ENCODE measurements around the gene KIAA1210. TPM values are rescaled to one million over a fixed set of nuclear protein-coding genes. Genes with fewer than 3 reads are reported as not detected.

KIAA1210 gene
- total and polyA plus RNA-seq, 4 donors, result 0.20 TPM; not detected in 3

DNA sequence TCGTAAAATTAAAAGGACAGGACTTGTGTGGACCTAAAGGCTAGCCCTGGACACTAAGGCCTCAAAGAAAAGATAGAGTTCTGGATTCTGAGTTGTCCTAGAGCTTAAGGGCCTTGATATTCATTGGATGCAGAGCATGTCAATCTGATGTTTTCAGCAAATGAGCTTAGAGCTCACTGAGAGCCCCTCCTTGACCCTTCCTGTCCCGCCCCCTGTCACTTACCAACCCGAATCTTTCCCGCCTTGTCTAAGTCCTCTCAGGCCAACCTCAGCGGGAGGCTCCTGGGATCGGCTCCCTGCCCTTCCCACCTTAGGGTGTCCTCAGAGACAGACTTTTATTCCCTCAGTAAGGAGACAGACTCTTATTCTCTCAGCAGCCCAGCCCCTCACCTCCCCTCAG is 54.9 kb downstream of the KIAA1210 start, which contains the start of gene CT47C1:
Gene CT47C1 (plus strand): TSS at position 250 of the 400 bp plus-strand sequence. CDS start 233 bp downstream, outside the sequence.
- TF ChIP-seq, protein P1, sequence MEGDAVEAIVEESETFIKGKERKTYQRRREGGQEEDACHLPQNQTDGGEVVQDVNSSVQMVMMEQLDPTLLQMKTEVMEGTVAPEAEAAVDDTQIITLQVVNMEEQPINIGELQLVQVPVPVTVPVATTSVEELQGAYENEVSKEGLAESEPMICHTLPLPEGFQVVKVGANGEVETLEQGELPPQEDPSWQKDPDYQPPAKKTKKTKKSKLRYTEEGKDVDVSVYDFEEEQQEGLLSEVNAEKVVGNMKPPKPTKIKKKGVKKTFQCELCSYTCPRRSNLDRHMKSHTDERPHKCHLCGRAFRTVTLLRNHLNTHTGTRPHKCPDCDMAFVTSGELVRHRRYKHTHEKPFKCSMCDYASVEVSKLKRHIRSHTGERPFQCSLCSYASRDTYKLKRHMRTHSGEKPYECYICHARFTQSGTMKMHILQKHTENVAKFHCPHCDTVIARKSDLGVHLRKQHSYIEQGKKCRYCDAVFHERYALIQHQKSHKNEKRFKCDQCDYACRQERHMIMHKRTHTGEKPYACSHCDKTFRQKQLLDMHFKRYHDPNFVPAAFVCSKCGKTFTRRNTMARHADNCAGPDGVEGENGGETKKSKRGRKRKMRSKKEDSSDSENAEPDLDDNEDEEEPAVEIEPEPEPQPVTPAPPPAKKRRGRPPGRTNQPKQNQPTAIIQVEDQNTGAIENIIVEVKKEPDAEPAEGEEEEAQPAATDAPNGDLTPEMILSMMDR (IDR thresholded peaks at IDR 0.05; ENCODE audit: control extremely low read depth, extremely low read depth), result no peak
- 86 to 99% methylated on average over 6 of the region's 6 CpGs for WGBS, 2 donors

DNA sequence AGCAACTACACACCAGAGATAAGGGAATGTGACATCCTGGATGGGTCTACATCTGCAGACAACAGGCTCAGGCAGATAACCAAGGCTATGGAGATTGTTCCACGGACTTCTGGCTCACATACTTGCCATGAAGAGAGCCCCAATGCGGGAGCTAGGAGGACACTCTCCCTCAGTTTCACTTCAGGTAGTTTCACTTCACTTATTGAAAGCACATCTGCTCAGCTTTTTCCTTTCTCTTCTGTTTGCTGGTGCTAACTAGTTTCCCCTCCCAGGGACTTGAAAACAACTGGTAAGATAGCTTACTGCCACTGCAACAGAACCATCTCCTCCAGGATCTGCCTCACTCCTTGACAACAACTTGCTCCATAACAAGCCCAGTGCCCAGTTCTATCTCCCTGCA is 56.2 kb downstream of the KIAA1210 start:
- ATAC-seq (ENCODE audit: insufficient read depth, low FRiP score) (no peak), DNase-seq (no peak)
- Histone ChIP-seq H3K27ac (ENCODE audit: low read depth in 1 of 2, low read length in 1 of 2) (no peak overlapping the region), H3K27me3 (ENCODE audit: control insufficient read depth in 3 of 3, insufficient read depth in 3 of 3, low read length in 2 of 3) (no peaks in the 10 kb centered on the region), H3K9me3 (ENCODE audit: control insufficient read depth in 4 of 4, insufficient read depth in 3 of 4, low read length in 3 of 4) (peaks cover 0 to 6% (median 0%) of the 10 kb centered on the region in 4 donors), H3K4me1 (ENCODE audit: control insufficient read depth in 5 of 5, insufficient read depth in 5 of 5, low read length in 5 of 5) (no peaks in the 10 kb centered on the region), H3K9ac (ENCODE audit: insufficient read depth in 1 of 2, low read length in 2 of 2) (no peak overlapping the region), H3K36me3 (ENCODE audit: control insufficient read depth in 4 of 4, insufficient read depth in 4 of 4, low read length in 4 of 4) (no peaks in the 10 kb centered on the region), H3K4me3 (no peak overlapping the region)
- 58 to 86% methylated on average over 2 of the region's 2 CpGs for WGBS, 2 donors
- TF ChIP-seq, protein P1 (IDR thresholded peaks at IDR 0.05; ENCODE audit: control extremely low read depth, extremely low read depth), result no peak

More for the DNA sequence above, 54.9 kb downstream of the KIAA1210 start, which contains the start of gene CT47C1:
- no peak for ATAC-seq (ENCODE audit: insufficient read depth, low FRiP score)
- DNase-seq, result no peak
- Histone ChIP-seq H3K27me3 (ENCODE audit: control insufficient read depth in 3 of 3, insufficient read depth in 3 of 3, low read length in 2 of 3) (no peaks in the 10 kb centered on the region), H3K4me3 (no peak within 1 kb of the TSS), H3K27ac (ENCODE audit: low read depth in 1 of 2, low read length in 1 of 2) (no peak within 1 kb of the TSS), H3K4me1 (ENCODE audit: control insufficient read depth in 5 of 5, insufficient read depth in 5 of 5, low read length in 5 of 5) (no peaks in the 10 kb centered on the region), H3K36me3 (ENCODE audit: control insufficient read depth in 4 of 4, insufficient read depth in 4 of 4, low read length in 4 of 4) (no peaks in the 10 kb centered on the region), H3K9me3 (ENCODE audit: control insufficient read depth in 4 of 4, insufficient read depth in 3 of 4, low read length in 3 of 4) (peaks cover 0 to 6% (median 0%) of the 10 kb centered on the region in 4 donors), H3K9ac (ENCODE audit: insufficient read depth in 1 of 2, low read length in 2 of 2) (no peak within 1 kb of the TSS)

DNA sequence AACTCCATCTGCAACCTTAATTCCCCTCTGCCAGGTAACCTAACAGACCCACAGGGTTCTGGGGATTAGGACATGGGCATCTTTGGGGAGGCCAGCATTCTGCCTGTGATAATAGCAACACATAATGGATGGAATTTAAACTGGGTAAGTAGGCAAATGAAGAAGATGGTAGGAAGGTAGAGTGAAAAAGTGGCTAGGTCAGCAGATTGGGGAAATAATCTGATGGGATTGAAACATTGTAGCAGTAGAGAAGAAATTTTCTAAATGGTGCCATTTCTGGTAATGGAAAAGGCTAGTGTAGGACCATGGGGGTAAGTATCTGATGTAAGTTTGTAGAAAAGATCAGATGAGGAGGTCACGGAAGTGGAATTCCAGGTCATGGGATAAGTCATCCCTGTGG is 57.9 kb downstream of the KIAA1210 start:
- Histone ChIP-seq H3K4me1 (ENCODE audit: control insufficient read depth in 5 of 5, insufficient read depth in 5 of 5, low read length in 5 of 5) (no peaks in the 10 kb centered on the region), H3K27ac (ENCODE audit: low read depth in 1 of 2, low read length in 1 of 2) (no peak overlapping the region), H3K9me3 (ENCODE audit: control insufficient read depth in 4 of 4, insufficient read depth in 3 of 4, low read length in 3 of 4) (peaks cover 0 to 6% (median 0%) of the 10 kb centered on the region in 4 donors), H3K27me3 (ENCODE audit: control insufficient read depth in 3 of 3, insufficient read depth in 3 of 3, low read length in 2 of 3) (no peaks in the 10 kb centered on the region), H3K4me3 (no peak overlapping the region), H3K36me3 (ENCODE audit: control insufficient read depth in 4 of 4, insufficient read depth in 4 of 4, low read length in 4 of 4) (no peaks in the 10 kb centered on the region), H3K9ac (ENCODE audit: insufficient read depth in 1 of 2, low read length in 2 of 2) (no peak overlapping the region)
- TF ChIP-seq, protein P1 (IDR thresholded peaks at IDR 0.05; ENCODE audit: control extremely low read depth, extremely low read depth), result no peak
- DNase-seq, result no peak
- no peak for ATAC-seq (ENCODE audit: insufficient read depth, low FRiP score)
- WGBS, 2 donors, result 92 to 100% methylated on average over 1 of the region's 1 CpG

DNA sequence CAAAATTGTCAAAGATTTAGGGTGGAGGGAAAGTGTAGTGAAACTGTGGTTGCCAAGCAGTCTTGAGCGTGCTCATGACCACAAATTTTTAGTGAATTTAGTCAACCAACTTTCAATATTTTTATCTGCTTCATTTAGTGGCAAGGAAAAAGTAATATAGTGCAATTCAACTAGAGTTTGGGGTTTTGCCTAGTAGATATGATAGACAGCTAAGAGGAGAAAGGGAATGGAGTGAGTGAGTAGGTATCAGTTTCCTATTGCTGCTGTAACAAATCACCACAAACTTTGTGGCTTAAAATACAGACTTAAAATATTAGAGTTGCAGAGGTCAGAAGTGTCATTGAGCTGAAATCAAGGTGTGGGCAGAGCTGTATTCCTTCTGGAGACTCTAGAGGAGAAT is 58.5 kb downstream of the KIAA1210 start:
- H3K4me1 ChIP-seq (ENCODE audit: control insufficient read depth in 5 of 5, insufficient read depth in 5 of 5, low read length in 5 of 5), result no peaks in the 10 kb centered on the region
- H3K27ac ChIP-seq (ENCODE audit: low read depth in 1 of 2, low read length in 1 of 2), result no peak overlapping the region
- TF ChIP-seq, protein P1 (IDR thresholded peaks at IDR 0.05; ENCODE audit: control extremely low read depth, extremely low read depth), result no peak
- no peak overlapping the region for H3K4me3 ChIP-seq
- 68 to 80% methylated on average over 1 of the region's 1 CpG for WGBS, 2 donors
- ATAC-seq (ENCODE audit: insufficient read depth, low FRiP score), result no peak
- no peak overlapping the region for H3K9ac ChIP-seq (ENCODE audit: insufficient read depth in 1 of 2, low read length in 2 of 2)
- H3K27me3 ChIP-seq (ENCODE audit: control insufficient read depth in 3 of 3, insufficient read depth in 3 of 3, low read length in 2 of 3), result no peaks in the 10 kb centered on the region
- H3K36me3 ChIP-seq (ENCODE audit: control insufficient read depth in 4 of 4, insufficient read depth in 4 of 4, low read length in 4 of 4), result no peaks in the 10 kb centered on the region
- no peak for DNase-seq
- peaks cover 0 to 6% (median 0%) of the 10 kb centered on the region in 4 donors for H3K9me3 ChIP-seq (ENCODE audit: control insufficient read depth in 4 of 4, insufficient read depth in 3 of 4, low read length in 3 of 4)

All from lung (tissue), 12 donors.